Panc1 (cell line): ENCODE results near the gene INTS6L. TPM values are rescaled to one million over a fixed set of nuclear protein-coding genes. Genes with fewer than 3 reads are reported as not detected.

Source experiments
- ATAC-seq: fragments of 200-7000 bp; cut with Tn5 transposase; 2 replicates; pipeline ENCODE4 v1.9.1; 2020; ENCODE audit warnings: mild to moderate bottlenecking, moderate library complexity
- BruUV-seq: library from RNA; stranded (reverse); fragments of 400-500 nt; replicated peaks from 2 replicates; lab custom pipeline; 2021; lab: Mats Ljungman, UMichigan
- CTCF ChIA-PET: fragments of 300-600 bp; sonication (Branson Sonifier 250); formaldehyde crosslinking; loops from one replicate; lab custom pipeline; 2022; ENCODE audit warnings: antibody characterized with exemption; lab: Charles Lee
- POLR2A ChIA-PET: fragments of 300-600 bp; sonication (Branson Sonifier 250); formaldehyde crosslinking; loops from one replicate; lab custom pipeline; 2022; ENCODE audit warnings: antibody characterized with exemption; lab: Charles Lee
- DNase-seq: peaks from one replicate; pipeline ENCODE4 v3.0.0-alpha.2; 2010; ENCODE audit warnings: low read depth, low spot score
- H3K27ac ChIP-seq: 2 replicates; pipeline ENCODE4 v1.5.1; 2011; ENCODE audit warnings: mild to moderate bottlenecking, low read length, inconsistent platforms
- H3K27me3 ChIP-seq: fragments of 200-500 bp; sonication (Bioruptor generic); 2 replicates; pipeline ENCODE4 v1.6.0; 2014; ENCODE audit warnings: low read length, inconsistent platforms; ENCODE audit not compliant: control insufficient read depth, insufficient read depth
- H3K36me3 ChIP-seq: fragments of 200-500 bp; sonication (Bioruptor generic); 2 replicates; pipeline ENCODE4 v1.5.1; 2014; ENCODE audit warnings: inconsistent platforms, mild to moderate bottlenecking, low read length, moderate library complexity; ENCODE audit not compliant: control insufficient read depth, insufficient read depth
- H3K4me1 ChIP-seq: 2 replicates; pipeline ENCODE4 v1.5.1; 2011; ENCODE audit warnings: inconsistent platforms, mild to moderate bottlenecking, low read length, moderate library complexity; ENCODE audit not compliant: control insufficient read depth, insufficient read depth
- H3K4me3 ChIP-seq, 2 experiments: 2 replicates each; pipeline ENCODE4 v1.5.1; 2011 to 2012; ENCODE audit warnings: low read depth in 2 of 2, low read length in 2 of 2, mild to moderate bottlenecking in 2 of 2, inconsistent platforms in 1 of 2, moderate library complexity in 1 of 2
- H3K9me3 ChIP-seq: fragments of 200-500 bp; sonication (Bioruptor generic); 2 replicates; pipeline ENCODE4 v1.5.1; 2014; ENCODE audit warnings: low read depth, mild to moderate bottlenecking, inconsistent platforms, low read length, moderate library complexity; ENCODE audit not compliant: control insufficient read depth, insufficient read depth
- POLR2AphosphoS5 ChIP-seq: IDR thresholded peaks from 2 replicates; pipeline ENCODE4 v1.6.1; 2012; ENCODE audit warnings: mild to moderate bottlenecking, low read depth, low read length, moderate library complexity
- SIN3A ChIP-seq: IDR thresholded peaks from 2 replicates; pipeline ENCODE4 v1.6.1; 2012; ENCODE audit warnings: low read depth, mild to moderate bottlenecking, low read length, moderate library complexity, borderline replicate concordance; ENCODE audit not compliant: insufficient read depth
- TCF7L2 ChIP-seq: IDR thresholded peaks from 2 replicates; pipeline ENCODE4 v1.6.1; 2011; ENCODE audit warnings: mild to moderate bottlenecking, low read depth, low read length, inconsistent platforms
- in situ Hi-C: cut with HindIII; loops from 2 replicates; pipeline ENCODE4 v1.10.0; 2016; ENCODE audit warnings: low sequenced_read_pairs, low pct_unique_long_range_greater_than_20kb
- intact Hi-C: fragments of 100-400 bp; cut with micrococcal nuclease; formaldehyde crosslinking; loops from one replicate; pipeline ENCODE4 v1.10.0; 2022; ENCODE audit not compliant: unreplicated experiment
- total RNA-seq: library from RNA; stranded (reverse); gene quantifications from one replicate; pipeline ENCODE4 v1.2.1, GENCODE V29; 2021; ENCODE audit not compliant: unreplicated experiment
- TF ChIP-seq, protein P1 (sequence below): fragments of 450-650 bp; IDR thresholded peaks from 2 replicates; pipeline ENCODE4 v1.5.1; 2017; ENCODE audit warnings: mild to moderate bottlenecking
- TF ChIP-seq, protein P2 (sequence below), 2 experiments: IDR thresholded peaks; 2 replicates each; pipeline ENCODE4 v1.6.1; 2011 to 2012; ENCODE audit warnings: low read depth in 2 of 2, control low read depth in 1 of 2, low read length in 1 of 2, mild to moderate bottlenecking in 1 of 2, moderate library complexity in 1 of 2; ENCODE audit not compliant: insufficient read depth in 1 of 2

The INTS6L gene
- total RNA-seq, 1 experiment from 2014 or later: 19.6 TPM

DNA sequence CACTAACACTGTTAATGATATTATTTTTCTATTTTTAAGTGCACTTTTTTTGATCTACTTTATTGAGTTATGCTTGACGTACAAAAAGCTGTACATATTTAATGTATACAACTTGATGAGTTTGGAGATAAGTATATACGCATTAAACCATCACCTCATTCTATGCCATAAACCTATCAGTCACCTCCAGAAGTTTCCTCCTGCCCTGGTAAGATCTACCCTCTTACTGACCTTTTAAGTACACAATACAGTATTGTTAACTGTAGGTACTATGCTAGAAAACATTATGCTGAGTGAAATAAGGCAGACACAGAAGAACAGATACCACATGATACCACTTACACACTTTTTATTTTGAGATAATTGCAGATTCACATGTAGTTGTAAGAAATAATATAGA, 36.9 kb downstream of the INTS6L start:
- intact Hi-C loops (loop anchor here (10.0 kb wide), 1 partner anchor 63 kb away; no protein-coding TSS in a partner anchor), in situ Hi-C loops (no loop called here)
- H3K27me3 ChIP-seq: no peaks in the 10 kb centered on the region
- H3K4me3 ChIP-seq: no peak overlapping the region
- ChIA-PET POLR2A (no interaction called here), CTCF (no interaction called here)
- no peaks in the 10 kb centered on the region for H3K9me3 ChIP-seq
- H3K36me3 ChIP-seq: no peaks in the 10 kb centered on the region
- TF ChIP-seq TCF7L2 (no peak), SIN3A (no peak), POLR2AphosphoS5 (no peak)
- TF ChIP-seq, protein P1, sequence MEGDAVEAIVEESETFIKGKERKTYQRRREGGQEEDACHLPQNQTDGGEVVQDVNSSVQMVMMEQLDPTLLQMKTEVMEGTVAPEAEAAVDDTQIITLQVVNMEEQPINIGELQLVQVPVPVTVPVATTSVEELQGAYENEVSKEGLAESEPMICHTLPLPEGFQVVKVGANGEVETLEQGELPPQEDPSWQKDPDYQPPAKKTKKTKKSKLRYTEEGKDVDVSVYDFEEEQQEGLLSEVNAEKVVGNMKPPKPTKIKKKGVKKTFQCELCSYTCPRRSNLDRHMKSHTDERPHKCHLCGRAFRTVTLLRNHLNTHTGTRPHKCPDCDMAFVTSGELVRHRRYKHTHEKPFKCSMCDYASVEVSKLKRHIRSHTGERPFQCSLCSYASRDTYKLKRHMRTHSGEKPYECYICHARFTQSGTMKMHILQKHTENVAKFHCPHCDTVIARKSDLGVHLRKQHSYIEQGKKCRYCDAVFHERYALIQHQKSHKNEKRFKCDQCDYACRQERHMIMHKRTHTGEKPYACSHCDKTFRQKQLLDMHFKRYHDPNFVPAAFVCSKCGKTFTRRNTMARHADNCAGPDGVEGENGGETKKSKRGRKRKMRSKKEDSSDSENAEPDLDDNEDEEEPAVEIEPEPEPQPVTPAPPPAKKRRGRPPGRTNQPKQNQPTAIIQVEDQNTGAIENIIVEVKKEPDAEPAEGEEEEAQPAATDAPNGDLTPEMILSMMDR: no peak
- TF ChIP-seq, protein P2, sequence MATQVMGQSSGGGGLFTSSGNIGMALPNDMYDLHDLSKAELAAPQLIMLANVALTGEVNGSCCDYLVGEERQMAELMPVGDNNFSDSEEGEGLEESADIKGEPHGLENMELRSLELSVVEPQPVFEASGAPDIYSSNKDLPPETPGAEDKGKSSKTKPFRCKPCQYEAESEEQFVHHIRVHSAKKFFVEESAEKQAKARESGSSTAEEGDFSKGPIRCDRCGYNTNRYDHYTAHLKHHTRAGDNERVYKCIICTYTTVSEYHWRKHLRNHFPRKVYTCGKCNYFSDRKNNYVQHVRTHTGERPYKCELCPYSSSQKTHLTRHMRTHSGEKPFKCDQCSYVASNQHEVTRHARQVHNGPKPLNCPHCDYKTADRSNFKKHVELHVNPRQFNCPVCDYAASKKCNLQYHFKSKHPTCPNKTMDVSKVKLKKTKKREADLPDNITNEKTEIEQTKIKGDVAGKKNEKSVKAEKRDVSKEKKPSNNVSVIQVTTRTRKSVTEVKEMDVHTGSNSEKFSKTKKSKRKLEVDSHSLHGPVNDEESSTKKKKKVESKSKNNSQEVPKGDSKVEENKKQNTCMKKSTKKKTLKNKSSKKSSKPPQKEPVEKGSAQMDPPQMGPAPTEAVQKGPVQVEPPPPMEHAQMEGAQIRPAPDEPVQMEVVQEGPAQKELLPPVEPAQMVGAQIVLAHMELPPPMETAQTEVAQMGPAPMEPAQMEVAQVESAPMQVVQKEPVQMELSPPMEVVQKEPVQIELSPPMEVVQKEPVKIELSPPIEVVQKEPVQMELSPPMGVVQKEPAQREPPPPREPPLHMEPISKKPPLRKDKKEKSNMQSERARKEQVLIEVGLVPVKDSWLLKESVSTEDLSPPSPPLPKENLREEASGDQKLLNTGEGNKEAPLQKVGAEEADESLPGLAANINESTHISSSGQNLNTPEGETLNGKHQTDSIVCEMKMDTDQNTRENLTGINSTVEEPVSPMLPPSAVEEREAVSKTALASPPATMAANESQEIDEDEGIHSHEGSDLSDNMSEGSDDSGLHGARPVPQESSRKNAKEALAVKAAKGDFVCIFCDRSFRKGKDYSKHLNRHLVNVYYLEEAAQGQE (IDR thresholded peaks at IDR 0.05; ENCODE audit: insufficient read depth in 1 of 2, low read depth in 2 of 2, low read length in 1 of 2): no peak
- H3K4me1 ChIP-seq: no peaks in the 10 kb centered on the region
- H3K27ac ChIP-seq: no peak overlapping the region
- DNase-seq (no peak), ATAC-seq (no peak)
- BruUV-seq: no TSS peak

DNA sequence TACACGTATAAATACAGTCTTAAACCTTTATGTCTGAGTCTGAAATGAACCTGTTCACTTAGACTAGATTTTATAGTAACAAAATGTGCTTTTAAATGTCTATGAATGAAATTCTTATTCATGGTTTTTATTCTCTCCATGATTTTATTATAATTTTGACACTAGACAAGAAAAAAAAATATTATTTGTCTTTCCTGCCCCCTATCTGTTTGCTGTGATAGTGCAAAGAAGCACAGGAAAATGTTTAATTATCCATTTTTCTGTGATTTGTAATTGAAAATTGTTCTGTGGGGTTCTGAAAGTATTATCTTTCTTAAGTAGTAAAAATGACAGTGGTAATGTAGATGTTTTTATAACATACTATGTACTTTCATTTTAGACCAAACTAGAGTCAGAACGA, 52.0 kb downstream of the INTS6L start:
- H3K9me3 ChIP-seq: no peaks in the 10 kb centered on the region
- DNase-seq: no peak
- H3K4me1 ChIP-seq: no peaks in the 10 kb centered on the region
- H3K27me3 ChIP-seq: no peaks in the 10 kb centered on the region
- ChIA-PET POLR2A (no interaction called here), CTCF (no interaction called here)
- TF ChIP-seq, protein P1: peak; percentile 47; the same call in 1 of the 2 replicates
- no peak for TF ChIP-seq POLR2AphosphoS5
- no peak for TF ChIP-seq SIN3A
- in situ Hi-C loops: no loop called here
- intact Hi-C loops: no loop called here
- no peak overlapping the region for H3K4me3 ChIP-seq
- no peak for ATAC-seq
- H3K27ac ChIP-seq: no peak overlapping the region
- BruUV-seq: no TSS peak
- no peaks in the 10 kb centered on the region for H3K36me3 ChIP-seq
